MM.1S (cell line): ENCODE results near the gene GALP.

Source experiments
- CTCF ChIP-seq: fragments of 300-600 bp; sonication (generic); IDR thresholded peaks from 2 replicates; pipeline ENCODE4 v1.5.1; 2016; ENCODE audit warnings: antibody characterized with exemption, low read length, mixed read lengths
- EZH2phosphoT487 ChIP-seq: fragments of 300-600 bp; sonication (generic); IDR thresholded peaks from 2 replicates; pipeline ENCODE4 v1.6.1; 2018; ENCODE audit warnings: antibody characterized with exemption, low read length

DNA sequence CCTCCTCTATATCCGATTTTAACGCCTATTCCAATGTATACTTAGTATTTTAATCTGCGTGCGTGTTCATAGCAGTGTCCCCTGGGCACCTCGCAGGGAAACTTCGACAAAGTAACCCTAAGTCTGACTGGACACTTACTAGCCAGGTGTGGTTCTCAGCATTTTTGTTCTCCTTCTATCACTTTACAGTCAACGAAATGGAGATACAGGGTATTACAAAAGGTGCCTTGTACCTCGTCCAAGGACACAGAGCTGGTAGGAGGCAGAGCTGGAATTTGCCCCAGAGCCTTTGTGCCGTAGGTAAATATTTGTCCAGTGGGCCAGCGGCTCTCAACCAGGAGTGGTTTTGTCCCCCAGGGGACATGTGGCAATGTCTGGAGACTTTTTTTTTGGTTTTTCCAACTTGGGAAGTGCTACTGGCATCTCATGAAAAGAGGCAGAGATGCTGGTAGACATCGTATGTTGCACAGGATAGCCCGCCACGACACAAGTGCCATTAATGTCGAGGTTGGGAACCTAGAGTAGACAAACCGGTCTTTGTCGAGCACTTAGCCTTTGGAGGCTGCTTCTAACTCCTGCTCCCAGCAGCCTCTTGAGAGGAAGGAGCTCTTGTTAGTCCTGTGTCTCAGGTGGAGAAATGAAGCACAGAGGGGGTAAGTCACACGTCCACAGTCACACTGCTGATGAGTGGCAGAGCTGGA lies 33.6 kb upstream of the GALP start:
- TF ChIP-seq CTCF, result no peak
- TF ChIP-seq EZH2phosphoT487, result no peak
